Stimulated activated CD4-positive, alpha-beta T cell treated with anti-CD3 and anti-CD28 coated beads, Interleukin-12 subunit alpha, Interleukin-12 subunit beta, amount 100 ng/mL, for 48 hours (primary cell): ENCODE data around the gene ARFRP1.

ENCODE experiments used
- DNase-seq, 3 donors: peaks; one replicate each; pipeline ENCODE4 v3.0.0-alpha.2; 2020; ENCODE audit warnings: low read depth in 2 of 3, low spot score in 1 of 3

The ARFRP1 gene, protein sequence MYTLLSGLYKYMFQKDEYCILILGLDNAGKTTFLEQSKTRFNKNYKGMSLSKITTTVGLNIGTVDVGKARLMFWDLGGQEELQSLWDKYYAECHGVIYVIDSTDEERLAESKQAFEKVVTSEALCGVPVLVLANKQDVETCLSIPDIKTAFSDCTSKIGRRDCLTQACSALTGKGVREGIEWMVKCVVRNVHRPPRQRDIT

DNA sequence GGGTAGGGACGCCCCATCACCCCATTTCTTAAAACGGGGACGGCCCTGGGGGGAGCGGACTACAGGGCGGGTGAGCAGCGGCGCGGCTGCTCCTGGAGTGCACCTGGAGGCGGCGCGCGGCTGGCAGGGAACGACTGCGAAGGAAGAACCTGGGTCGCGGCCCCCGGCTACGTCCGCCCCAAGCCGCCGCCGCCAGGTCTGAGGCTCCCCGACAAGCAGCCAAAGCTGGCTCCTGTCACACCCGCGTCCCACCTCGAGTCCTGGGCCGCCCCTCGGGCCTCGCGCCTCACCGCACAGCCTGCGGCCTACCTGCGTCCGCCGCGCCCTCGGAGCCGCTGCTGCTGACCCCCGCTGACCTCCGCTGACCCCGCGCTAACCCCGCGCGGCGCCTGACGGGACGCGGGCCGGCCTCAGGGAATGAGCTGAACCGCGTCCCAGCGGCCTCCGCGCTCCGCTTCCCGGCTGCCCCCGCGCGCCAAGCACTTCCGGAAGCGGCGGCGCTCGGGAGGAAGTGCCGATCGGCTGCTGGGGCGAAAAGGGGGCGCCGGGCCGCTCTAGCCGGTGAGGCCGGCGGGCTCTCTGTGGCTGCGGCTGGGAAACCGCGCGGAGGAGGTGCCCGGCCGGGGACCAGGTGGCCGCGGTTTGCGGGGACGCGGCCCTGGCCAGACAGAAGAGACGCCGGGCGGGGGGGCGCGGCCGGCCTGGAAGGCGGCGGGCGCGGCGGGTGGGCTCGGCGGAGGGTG, at the start of gene ARFRP1, which contains the start of gene ZGPAT:
TSS of gene ARFRP1 (minus strand) at position 419 of the 743 bp plus-strand sequence. CDS start 885 bp downstream, outside the sequence.
TSS of gene ZGPAT (plus strand) at position 482 of the 743 bp plus-strand sequence. CDS start 542 bp downstream, outside the sequence.
- peak; percentile 70 to 84 (median 72) for DNase-seq

DNA sequence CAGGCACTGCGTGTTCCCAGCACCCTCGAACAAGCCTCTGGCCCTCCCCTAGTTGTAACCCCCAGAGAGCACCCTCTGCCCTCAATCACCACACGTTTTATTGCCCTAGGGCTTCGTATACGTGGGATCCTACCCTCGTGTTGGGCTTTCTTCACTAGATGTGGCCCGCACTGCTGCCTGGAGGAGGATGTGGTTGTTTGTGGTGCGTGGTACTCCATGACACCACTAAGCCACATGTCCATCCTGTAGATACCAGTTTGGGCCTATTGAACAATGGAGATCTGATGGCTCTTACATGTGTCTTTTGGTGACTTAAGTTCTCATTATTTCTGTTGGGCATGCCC, 48.8 kb upstream of the ARFRP1 start:
- DNase-seq, result no peak

DNA sequence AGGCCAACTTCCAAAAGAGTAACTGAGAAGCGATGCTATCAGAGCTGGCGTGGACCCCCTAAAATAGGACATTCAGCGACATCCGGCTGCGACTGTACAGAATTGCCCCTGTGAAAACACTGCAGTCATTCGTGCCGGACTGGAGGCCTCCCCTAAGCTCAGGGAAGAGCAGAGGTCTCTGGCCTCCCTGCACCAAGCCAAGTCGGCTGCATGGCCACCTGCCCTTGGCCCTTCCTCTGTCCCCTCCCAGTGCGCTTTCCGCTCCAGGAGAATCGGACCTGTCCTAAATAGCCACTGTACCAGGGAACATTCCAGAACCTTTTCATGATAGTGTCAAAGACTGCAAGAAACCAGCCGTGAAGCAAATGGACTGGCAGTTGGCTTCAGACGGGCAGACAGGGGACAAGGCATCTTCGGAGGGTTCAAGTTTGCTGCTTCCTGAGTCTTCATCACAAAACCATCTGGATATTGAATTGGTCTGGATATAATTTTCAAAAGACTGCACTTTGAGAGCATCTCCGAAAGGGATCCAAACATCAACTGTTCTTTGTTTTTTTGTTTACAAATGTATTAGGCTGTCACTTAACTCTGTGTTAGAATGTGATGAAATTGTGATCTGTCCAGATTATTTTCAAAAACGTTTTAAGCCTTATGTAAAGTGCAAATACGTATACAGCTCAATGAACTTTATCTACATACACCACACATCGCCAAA, 48.3 kb upstream of the ARFRP1 start:
- no peak for DNase-seq

DNA sequence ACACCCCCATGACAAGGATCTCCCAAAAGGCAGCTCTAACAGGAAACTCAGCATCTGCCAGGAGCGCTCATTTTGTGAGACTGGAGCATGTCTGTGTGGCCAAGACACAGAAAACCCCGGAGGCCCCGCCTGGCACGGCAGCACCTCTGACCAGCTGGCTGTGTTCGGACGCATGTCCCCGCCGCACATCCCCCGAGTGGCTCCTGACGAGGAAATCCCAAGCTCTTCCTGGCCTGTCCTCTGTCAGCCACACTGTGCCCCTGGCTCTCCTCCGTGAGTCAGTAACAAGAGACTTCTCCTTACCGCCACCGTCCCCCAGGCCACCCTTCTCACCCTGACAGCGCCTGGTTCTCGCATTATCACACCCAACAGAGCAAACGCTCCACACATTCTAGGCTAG, 46.2 kb upstream of the ARFRP1 start:
- DNase-seq, result no peak

DNA sequence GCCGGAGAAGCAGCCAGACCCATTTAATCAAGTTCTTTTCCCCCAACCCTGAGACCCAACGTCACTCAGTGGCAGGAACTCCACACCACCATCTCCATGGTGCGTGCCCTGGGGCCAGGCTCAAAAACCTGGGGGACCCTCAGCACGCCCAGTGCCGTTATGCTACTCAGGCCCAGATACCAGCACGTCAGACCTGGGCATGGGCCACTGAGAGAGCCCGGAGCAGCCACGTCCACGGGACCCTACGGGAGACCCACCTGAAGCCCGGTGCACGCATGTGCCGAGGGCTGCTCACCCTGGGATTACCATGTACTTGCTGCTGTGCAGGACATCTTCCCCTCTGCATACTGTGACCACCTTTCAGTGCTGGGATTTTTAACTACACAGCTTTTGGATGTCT, 45.6 kb upstream of the ARFRP1 start:
- no peak for DNase-seq

DNA sequence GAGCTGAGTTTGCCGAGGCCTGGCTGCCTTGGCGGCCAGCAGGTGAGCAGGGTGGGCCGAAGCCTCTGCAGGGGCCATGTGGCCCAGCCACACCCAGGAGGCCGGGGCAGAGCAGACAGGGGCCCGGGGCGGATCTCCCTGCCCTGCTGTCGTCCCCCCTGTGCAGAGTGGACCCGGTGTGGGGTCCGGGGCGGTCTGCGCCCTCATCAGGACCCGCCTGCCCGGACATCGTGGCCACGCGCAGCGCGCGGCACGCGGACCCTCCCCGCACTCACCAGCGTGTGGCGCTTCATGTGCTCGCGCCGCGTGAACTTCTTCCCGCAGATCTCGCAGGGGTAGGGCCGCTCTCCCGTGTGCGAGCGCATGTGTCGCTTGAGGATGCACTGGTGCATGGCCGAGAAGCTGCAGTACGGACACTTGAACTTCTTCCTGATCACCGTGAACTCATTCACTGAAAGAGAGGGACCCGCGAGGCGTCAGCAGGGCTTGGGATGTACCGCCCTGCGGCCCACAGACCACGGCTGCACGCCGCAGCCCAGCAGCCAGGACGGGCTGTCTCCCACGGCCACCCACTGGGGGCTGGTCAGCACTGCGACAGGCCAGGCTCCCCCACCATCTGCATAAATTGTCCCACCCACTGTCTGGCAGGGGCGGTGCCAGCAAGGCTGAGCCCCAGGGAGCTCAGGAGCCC, 44.8 kb upstream of the ARFRP1 start:
- no peak for DNase-seq

DNA sequence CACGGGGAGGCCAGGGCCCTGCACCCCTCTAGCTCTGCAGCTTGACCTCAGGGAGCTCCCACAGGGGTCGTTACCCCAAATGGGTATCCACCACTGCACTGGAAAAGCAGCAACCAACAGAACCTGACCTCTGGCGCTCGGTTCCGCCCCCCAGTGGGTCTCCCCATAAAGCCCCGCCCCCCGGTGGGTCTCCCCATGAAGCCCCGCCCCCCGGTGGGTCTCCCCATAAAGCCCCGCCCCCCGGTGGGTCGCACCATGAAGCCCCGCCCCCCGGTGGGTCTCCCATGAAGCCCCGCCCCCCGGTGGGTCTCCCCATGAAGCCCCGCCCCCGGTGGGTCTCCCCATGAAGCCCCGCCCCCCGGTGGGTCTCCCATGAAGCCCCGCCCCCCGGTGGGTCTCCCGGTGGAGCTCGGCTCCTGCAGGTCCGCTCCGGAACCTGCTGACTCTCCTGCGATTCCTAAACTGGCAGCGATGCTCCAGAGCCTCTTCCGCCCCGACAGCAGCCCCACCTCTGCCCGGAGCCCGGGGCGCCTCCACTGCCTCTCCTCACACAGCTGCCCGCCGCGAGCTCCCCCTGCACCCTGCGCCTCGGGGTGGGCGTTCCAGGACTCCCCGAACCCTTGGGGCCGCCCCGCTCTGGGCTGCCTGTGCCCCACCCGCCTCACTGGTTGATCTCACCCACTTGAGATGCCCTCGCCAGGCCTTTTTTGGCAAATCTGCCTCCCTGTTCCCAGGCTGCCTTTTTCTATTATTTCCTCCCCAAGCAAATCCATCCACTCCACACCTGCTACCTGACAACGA, 43.9 kb upstream of the ARFRP1 start:
- no peak for DNase-seq

DNA sequence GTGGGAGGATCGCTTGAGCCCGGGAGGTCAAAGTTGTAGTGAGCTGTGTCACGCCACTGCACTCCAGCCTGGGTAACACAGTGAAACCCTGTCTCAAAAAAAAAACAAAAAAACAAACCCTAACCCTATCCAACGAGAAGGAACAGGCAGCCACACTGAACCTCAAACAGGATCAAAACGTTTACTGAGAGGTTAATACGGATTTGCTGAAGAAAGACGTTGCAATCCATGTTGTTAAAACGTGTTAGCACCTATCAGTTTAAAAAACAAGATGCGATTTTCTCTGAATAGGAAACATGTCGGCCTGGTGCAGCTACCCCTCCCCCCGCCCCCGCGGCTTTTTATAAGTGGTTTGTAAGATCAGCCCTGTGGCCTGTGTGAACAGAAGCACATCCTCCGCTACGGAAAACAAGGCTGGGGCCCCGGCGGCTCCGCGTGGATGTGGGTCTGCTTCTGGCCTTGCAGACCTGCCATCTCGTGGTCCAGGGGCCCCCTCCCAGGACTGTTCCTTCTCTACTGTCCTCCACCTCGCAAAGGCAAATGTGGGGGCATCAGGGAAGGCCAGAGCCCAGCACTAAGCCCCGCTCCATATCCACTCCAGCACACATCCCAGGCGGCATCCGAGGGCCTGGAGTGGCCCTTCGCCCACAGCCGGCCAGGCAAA, 43.2 kb upstream of the ARFRP1 start:
- peak in 2 of 3 donors; percentile 46 to 52 for DNase-seq

DNA sequence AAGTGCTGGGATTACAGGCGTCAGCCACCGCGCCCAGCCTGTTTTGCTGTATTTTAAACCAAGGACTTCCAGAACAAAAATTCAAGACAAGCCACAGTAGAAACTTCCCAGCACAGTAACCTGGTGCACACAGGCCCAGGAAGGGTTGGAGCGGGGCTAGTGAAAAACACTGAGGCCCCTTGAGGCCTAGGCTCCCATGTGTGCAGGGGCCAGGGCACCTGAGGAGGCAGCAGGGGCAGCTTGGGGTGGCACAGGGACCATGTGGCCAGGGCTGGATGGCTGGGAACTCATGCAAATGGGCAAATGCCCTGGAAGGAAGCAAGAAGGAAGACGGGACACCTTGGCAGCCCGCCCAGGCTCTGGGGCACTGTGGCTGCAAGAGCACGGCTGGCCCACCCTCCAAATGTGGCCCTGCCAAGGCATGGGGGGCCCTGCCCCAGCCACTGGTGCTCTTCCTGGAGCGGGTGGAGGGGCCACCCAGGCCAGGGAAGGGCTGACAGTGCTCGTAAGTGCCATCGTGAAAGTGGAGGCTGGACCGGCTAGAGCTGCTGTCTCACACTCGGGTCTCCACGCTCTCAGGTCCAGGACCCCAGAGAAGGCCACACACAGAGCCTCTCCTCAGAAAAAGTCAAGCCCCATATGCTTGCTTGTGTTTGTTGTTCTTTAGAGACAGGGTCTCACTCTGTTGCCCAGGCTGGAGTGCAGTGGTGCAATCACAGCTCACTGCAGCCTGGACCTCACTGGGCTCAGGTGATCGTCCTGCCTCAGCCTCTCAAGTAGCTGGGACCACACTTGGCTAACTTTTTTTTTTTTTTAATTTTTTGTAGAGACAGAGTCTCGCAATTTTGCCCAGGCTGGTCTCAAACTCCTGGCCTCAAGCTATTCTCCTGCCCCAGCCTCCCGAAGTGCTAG, 42.1 kb upstream of the ARFRP1 start:
- DNase-seq, result no peak

DNA sequence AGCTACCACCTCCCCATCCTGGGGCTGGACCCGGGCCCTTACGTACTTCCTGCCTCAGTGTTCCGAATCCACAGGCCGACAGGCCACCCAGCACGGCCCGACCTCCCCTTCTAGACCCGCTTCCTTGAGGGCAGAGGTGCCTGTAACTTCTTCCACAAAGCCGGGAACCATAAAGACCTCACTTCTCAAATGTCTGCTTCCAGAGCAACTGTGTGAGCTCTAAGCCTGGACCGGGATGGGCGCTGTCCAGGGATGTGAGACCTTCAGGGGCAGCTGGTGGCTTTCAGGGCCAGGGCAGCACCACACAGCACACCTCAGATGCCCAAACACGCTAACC, 41.1 kb upstream of the ARFRP1 start:
- DNase-seq, result no peak

DNA sequence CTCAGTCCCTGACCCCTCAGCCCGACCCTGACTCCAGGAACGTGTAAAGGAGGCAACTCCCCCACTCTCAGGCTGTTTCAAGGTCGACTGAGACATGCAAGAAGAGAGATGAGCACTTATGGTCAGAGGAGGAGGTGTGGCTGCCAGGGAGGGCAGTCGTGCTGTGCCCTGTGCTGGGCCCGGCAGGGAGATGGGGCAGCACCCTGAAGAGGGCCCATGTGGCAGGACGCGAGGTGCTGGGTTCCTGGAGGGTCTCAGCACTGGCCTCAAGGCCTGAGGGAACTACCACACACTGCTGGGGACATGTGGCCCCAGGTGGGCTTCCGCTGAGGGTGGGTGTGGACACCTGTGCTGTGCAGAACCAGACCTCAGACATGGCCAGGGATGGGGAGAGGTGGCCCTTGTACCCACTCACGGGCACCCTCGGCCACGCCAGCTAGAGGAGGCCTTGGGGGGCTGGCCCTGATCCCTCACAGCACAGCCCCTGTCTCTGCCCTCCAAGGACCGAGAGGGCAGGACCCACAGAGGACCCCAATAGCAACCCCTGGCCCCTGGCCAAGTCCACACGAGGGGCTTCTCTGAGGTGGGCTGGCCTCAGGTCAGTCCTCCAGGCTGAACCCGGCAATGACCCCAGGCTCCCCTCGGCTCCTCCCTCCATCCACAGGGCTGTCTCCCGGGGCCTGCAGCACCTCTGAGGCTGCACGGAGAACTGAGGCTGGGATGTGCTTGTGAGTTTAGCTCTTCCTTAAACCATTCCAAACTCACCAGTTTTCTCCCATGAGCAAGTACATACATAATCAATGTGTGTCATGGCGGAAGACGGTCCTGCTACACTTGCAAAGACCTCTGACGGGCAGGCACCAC, 40.5 kb upstream of the ARFRP1 start:
- no peak for DNase-seq

DNA sequence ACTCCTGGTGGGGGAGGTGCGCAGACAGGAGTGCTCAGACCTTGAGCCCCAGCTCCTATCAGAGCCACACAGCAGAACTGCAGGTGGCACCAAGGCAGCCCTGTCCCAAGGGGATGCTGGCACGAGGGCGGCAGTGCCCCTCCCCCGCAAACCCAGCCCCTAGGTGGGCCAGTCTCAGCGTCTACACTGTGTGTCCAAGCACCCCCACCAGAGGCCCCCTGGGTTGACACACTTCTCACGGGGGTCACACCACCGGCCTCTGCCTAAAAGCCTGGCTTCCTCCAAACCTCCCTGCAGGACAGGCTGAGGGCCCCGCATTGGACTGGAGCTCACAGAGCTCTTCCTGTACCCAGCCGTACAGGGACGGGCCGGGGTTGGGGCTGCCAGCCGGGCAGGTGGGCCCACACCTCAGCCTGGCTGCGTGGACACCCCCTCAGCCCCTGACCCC, 39.9 kb upstream of the ARFRP1 start:
- no peak for DNase-seq

DNA sequence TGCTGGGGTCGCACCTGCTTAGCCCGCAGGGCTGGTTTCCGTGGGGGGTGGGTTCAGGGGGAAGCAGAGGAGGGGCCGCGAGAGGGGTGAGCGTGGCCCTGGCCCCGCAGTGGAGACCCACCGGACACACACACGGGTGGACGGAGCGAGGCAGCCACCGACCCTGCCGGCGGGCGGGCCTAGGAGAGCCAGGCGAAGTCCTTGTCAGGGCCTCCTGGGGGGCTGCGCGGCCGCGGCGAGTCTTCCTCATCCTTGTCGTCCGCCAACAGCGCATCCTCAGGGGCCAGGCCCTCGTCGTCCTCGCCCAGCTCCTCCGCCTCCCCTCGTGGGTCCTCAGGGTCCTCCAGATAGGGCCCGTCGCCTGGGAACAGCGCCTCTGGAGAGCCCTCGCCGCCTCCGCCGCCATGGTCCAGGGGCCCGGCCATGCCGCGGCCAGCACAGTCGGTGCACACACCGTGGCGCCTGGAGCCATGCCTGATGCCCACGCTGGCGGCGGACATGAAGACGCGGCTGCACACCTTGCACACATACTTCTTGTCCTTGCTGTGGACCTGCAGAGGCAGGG, 39.1 kb upstream of the ARFRP1 start:
- no peak for DNase-seq

DNA sequence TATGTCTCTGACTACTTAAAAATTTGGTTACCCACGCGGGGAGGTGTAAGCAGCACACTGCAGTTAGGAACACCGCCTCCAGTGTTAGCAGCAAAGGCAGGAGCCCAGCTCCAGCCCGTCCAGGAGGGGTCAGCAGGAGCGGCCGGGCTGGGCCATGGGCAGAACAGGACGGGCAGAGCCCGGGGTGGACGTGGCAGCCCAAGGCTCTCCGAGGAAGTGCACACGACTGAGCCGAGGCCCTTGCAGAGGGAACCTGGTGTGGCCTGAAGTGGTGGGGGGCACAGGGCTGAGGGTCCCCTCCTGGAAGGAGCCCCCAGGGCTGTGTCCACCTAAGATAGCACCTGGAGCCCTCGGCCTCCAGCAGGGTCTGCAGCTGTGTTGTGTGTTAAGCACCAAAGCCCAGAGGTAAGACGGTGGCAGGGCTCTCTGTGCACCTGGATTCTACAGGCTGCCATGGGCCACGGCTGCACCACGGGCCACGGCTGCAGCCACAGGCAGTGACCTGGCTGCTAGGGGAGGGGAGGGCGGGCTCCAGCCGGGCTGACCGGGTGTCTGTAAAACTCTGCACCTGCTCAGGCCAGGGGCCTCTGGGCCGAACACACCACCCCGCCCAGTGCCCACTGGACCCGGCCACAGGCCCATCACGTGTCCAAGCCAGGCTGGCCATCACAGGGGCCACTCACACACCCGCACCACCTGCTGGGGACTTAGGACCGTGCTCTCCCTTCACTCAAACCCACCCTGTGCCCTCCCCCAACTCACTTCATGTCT, 38.4 kb upstream of the ARFRP1 start:
- DNase-seq, result no peak

DNA sequence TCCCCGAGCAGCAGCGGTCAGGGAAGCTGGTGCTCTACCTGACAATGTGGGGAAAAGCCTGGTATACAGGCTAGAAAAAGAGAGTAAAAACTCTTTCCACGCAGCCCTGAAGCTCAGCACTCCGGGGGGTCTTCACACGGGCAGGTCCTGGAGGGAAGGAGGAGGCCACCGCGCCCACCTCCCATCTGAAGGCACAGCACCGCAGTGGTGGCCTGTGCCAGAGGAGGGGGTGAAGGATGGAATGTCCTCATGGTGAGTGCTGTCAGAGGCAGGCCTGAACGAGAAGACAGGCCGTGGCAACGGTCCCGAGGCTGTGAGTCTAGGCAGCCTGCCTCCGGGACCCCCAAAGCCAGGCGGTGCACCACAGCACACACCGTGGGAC, 37.6 kb upstream of the ARFRP1 start:
- DNase-seq, result no peak

DNA sequence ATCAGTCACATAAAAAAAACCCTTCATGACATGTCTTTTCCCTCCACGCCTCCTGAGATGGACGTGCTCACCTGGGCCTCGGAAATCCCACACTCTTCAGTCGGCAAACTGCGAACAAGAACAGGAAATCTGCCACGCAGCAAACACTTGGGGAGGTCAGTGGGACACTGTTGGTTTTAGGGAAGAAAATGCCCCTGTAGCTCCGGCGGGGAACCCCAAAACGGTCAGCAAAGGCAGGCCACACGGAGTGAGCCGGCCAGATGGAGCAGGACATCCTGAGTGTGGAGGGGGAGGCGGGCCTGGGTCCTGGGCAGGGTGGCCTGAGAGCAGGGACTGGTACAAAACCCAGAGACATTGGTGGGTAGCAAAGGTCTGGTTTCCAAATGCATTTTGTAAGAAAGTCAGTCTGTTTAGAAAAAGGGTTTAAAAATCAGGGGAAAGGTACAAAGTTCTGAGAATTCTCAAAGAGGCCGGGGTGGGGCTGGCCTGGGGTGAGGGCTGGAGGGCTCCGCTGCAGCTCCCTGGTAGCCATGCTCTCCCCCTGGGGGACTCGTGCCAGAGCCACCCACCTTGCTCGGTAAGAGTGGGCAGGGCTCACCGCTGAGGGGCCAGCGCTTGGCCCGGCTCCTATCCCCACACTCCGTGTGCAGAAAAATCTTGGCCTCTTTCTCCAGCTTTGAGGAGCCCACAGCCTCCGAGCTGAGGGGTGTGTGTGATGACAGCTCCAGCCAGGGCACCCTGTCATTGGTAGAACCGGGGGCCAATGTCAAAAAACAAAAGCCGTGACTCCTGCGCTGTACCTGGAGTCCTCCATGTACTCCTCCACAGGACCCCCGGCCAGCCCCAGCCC, 37.0 kb upstream of the ARFRP1 start:
- DNase-seq, result no peak
